ENCODE results near the gene FRMD8.

The FRMD8 gene

GRCh38 chr11:65376138-65376713 lies 10.2 kb upstream of the FRMD8 start:
- DNase-seq (ENCODE audit: low read depth) = no peak

- DNase-seq (ENCODE audit: low read depth) = no peak
Observed at GRCh38 chr11:65377036-65377435, 9.4 kb upstream of the FRMD8 start.

- no peak for DNase-seq (ENCODE audit: low read depth)
Observed at GRCh38 chr11:65377777-65378176, 8.7 kb upstream of the FRMD8 start.

- no peak for DNase-seq (ENCODE audit: low read depth)
Observed at GRCh38 chr11:65378208-65378927, 8.1 kb upstream of the FRMD8 start.

GRCh38 chr11:65378928-65379638 lies 7.4 kb upstream of the FRMD8 start:
- DNase-seq (ENCODE audit: low read depth) = no peak

GRCh38 chr11:65379698-65380459 lies 6.6 kb upstream of the FRMD8 start:
- no peak for DNase-seq (ENCODE audit: low read depth)

- no peak for DNase-seq (ENCODE audit: low read depth)
Observed at GRCh38 chr11:65380460-65381119, 5.8 kb upstream of the FRMD8 start.

- no peak for DNase-seq (ENCODE audit: low read depth)
Observed at GRCh38 chr11:65381716-65382032, 4.8 kb upstream of the FRMD8 start.

- DNase-seq (ENCODE audit: low read depth) = peak; percentile 99
Observed at GRCh38 chr11:65382033-65382803, 4.2 kb upstream of the FRMD8 start, which contains the start of gene SLC25A45. TSS of gene SLC25A45 (minus strand) at chr11:65382646. CDS start at chr11:65381951, 695 bp downstream.

- DNase-seq (ENCODE audit: low read depth) = no peak
Observed at GRCh38 chr11:65382804-65383368, 3.6 kb upstream of the FRMD8 start.

- DNase-seq (ENCODE audit: low read depth) = peak; percentile 80
Observed at GRCh38 chr11:65383778-65384177, 2.7 kb upstream of the FRMD8 start.

GRCh38 chr11:65384301-65384889 lies 2.0 kb upstream of the FRMD8 start:
- DNase-seq (ENCODE audit: low read depth) = peak; percentile 52

- DNase-seq (ENCODE audit: low read depth) = no peak
Observed at GRCh38 chr11:65388731-65389130, 2.3 kb downstream of the FRMD8 start.

GRCh38 chr11:65389294-65389980 lies 3.0 kb downstream of the FRMD8 start:
- DNase-seq (ENCODE audit: low read depth) = no peak

- peak; percentile 51 for DNase-seq (ENCODE audit: low read depth)
Observed at GRCh38 chr11:65390099-65390941, 3.9 kb downstream of the FRMD8 start.

- no peak for DNase-seq (ENCODE audit: low read depth)
Observed at GRCh38 chr11:65390996-65391395, 4.6 kb downstream of the FRMD8 start.

GRCh38 chr11:65392186-65392829 lies 5.9 kb downstream of the FRMD8 start:
- DNase-seq (ENCODE audit: low read depth) = no peak

GRCh38 chr11:65392899-65393298 lies 6.5 kb downstream of the FRMD8 start:
- DNase-seq (ENCODE audit: low read depth) = no peak

Measured in amniotic epithelial cell (primary cell).